Measurements from ENCODE around the gene CBLIF. TPM values are rescaled to one million over a fixed set of nuclear protein-coding genes. Genes with fewer than 3 reads are reported as not detected.

The CBLIF gene
- total RNA-seq, 1 donor, result not detected

GRCh38 chr11:59847626-59848025, 2.3 kb upstream of the CBLIF start:
- H3K4me3 ChIP-seq (ENCODE audit: low read depth, low read length), result no peak overlapping the region
- no peak for TF ChIP-seq CTCF (IDR thresholded peaks at IDR 0.05; ENCODE audit: insufficient read depth, low read depth, low read length)
- DNase-seq (ENCODE audit: low read depth), result no peak

GRCh38 chr11:59846556-59846955, 1.3 kb upstream of the CBLIF start:
- no peak for DNase-seq (ENCODE audit: low read depth)
- H3K4me3 ChIP-seq (ENCODE audit: low read depth, low read length), result no peak overlapping the region
- no peak for TF ChIP-seq CTCF (IDR thresholded peaks at IDR 0.05; ENCODE audit: insufficient read depth, low read depth, low read length)

- TF ChIP-seq CTCF (IDR thresholded peaks at IDR 0.05; ENCODE audit: insufficient read depth, low read depth, low read length), result no peak
- H3K4me3 ChIP-seq (ENCODE audit: low read depth, low read length), result no peak overlapping the region
- DNase-seq (ENCODE audit: low read depth), result no peak
These were observed 3.0 kb downstream of the CBLIF start for GRCh38 chr11:59842316-59842715.

- no peak overlapping the region for H3K4me3 ChIP-seq (ENCODE audit: low read depth, low read length)
- no peak for TF ChIP-seq CTCF (IDR thresholded peaks at IDR 0.05; ENCODE audit: insufficient read depth, low read depth, low read length)
- DNase-seq (ENCODE audit: low read depth), result no peak
These were observed 3.8 kb downstream of the CBLIF start for GRCh38 chr11:59841514-59841913.

- H3K4me3 ChIP-seq (ENCODE audit: low read depth, low read length), result no peak overlapping the region
- DNase-seq (ENCODE audit: low read depth), result no peak
These were observed 5.7 kb downstream of the CBLIF start for GRCh38 chr11:59839615-59840014.

GRCh38 chr11:59833602-59834001, 11.7 kb downstream of the CBLIF start:
- H3K4me3 ChIP-seq (ENCODE audit: low read depth, low read length), result no peak overlapping the region
- no peak for TF ChIP-seq CTCF (IDR thresholded peaks at IDR 0.05; ENCODE audit: insufficient read depth, low read depth, low read length)
- no peak for DNase-seq (ENCODE audit: low read depth)

More at GRCh38 chr11:59839615-59840014, 5.7 kb downstream of the CBLIF start:
- no peak for TF ChIP-seq CTCF (IDR thresholded peaks at IDR 0.05; ENCODE audit: insufficient read depth, low read depth, low read length)

- no peak for TF ChIP-seq CTCF (IDR thresholded peaks at IDR 0.05; ENCODE audit: insufficient read depth, low read depth, low read length)
- no peak overlapping the region for H3K4me3 ChIP-seq (ENCODE audit: low read depth, low read length)
- no peak for DNase-seq (ENCODE audit: low read depth)
These were observed 15.9 kb downstream of the CBLIF start for GRCh38 chr11:59829358-59829757.

All from fibroblast of villous mesenchyme (primary cell).